HepG2 (cell line): Measurements from ENCODE around the gene TMED9. TPM values are rescaled to one million over a fixed set of nuclear protein-coding genes. Genes with fewer than 3 reads are reported as not detected.

Source experiments
- CEBPZ ChIP-seq: IDR thresholded peaks from 2 replicates; pipeline ENCODE4 v1.6.1; 2012; ENCODE audit warnings: low read length, improper control_type of control experiment
- NFIB ChIP-seq: sonication (generic); formaldehyde crosslinking; IDR thresholded peaks from 2 replicates; pipeline ENCODE4 v1.9.0; 2021; ENCODE audit warnings: missing genetic modification reagents, mild to moderate bottlenecking, borderline replicate concordance
- NONO ChIP-seq, 2 experiments: fragments of 450-650 bp in 1 of 2; sonication (generic) in 1 of 2; formaldehyde crosslinking in 1 of 2; IDR thresholded peaks in 1 of 2; conservative IDR thresholded peaks in 1 of 2; 2 replicates each; pipeline versions ENCODE4 v1.6.1 to v1.8.0; 2017 to 2022; ENCODE audit warnings: mild to moderate bottlenecking in 1 of 2, missing genetic modification reagents in 1 of 2, moderate library complexity in 1 of 2
- PITX1 ChIP-seq: sonication (generic); formaldehyde crosslinking; IDR thresholded peaks from 2 replicates; pipeline ENCODE4 v1.5.1; 2020; ENCODE audit warnings: mild to moderate bottlenecking, missing genetic modification reagents
- PRDM10 ChIP-seq: sonication (generic); formaldehyde crosslinking; IDR thresholded peaks from 2 replicates; pipeline ENCODE4 v1.4.0; 2020; ENCODE audit warnings: low read depth, missing genetic modification reagents
- SIX4 ChIP-seq: sonication (generic); formaldehyde crosslinking; IDR thresholded peaks from 2 replicates; pipeline ENCODE4 v1.4.0; 2020; ENCODE audit warnings: missing genetic modification reagents
- SOX13 ChIP-seq, 3 experiments: fragments of 450-650 bp in 1 of 3; sonication (generic) in 1 of 3; formaldehyde crosslinking in 1 of 3; IDR thresholded peaks in 2 of 3; conservative IDR thresholded peaks in 1 of 3; 2 replicates each; pipeline versions ENCODE4 v1.5.0 to v1.6.1; 2016 to 2020; ENCODE audit warnings: antibody characterized with exemption in 1 of 3, mild to moderate bottlenecking in 1 of 3, missing compliant biosample characterization in 1 of 3, missing genetic modification reagents in 1 of 3, moderate library complexity in 1 of 3
- THAP11 ChIP-seq: IDR thresholded peaks from 2 replicates; pipeline ENCODE4 v1.6.1; 2016; ENCODE audit warnings: missing biosample characterization, missing genetic modification reagents
- ZNF101 ChIP-seq: sonication (generic); formaldehyde crosslinking; IDR thresholded peaks from 2 replicates; pipeline ENCODE4 v1.4.0; 2020; ENCODE audit warnings: mild to moderate bottlenecking, low read depth, missing genetic modification reagents, borderline replicate concordance
- ZNF362 ChIP-seq: sonication (generic); formaldehyde crosslinking; IDR thresholded peaks from 2 replicates; pipeline ENCODE4 v1.4.0; 2020; ENCODE audit warnings: missing genetic modification reagents, mild to moderate bottlenecking, borderline replicate concordance
- ZNF512B ChIP-seq: sonication (generic); formaldehyde crosslinking; IDR thresholded peaks from 2 replicates; pipeline ENCODE4 v1.5.1; 2020; ENCODE audit warnings: missing genetic modification reagents, mild to moderate bottlenecking, borderline replicate concordance
- ZNF605 ChIP-seq: sonication (generic); formaldehyde crosslinking; IDR thresholded peaks from 2 replicates; pipeline ENCODE4 v1.8.0; 2022; ENCODE audit warnings: mild to moderate bottlenecking, missing genetic modification reagents
- ZNF792 ChIP-seq: IDR thresholded peaks from 2 replicates; pipeline ENCODE4 v1.6.1; 2016
- polyA plus RNA-seq, 8 experiments: library from polyadenylated mRNA; depleted of rRNA in 3 of 8; stranded (reverse) in 7 of 8; unstranded in 1 of 8; fragments of >200 nt; fragmentation: Illumina TruSeq in 4 of 8; extraction: Trizol in 4 of 8; gene quantifications; 2 replicates each; pipeline versions ENCODE4 v1.2.1 to v1.2.3, GENCODE V29; 2011 to 2016; ENCODE audit warnings: low read depth in 4 of 8, missing spikeins in 1 of 8, mixed read lengths in 1 of 8; ENCODE audit not compliant: insufficient read depth in 1 of 8
- total RNA-seq, 5 experiments: library from RNA; depleted of rRNA; stranded (reverse); fragments of >200 nt; fragmentation: Illumina TruSeq; extraction: Trizol; gene quantifications; 2 replicates each; pipeline ENCODE4 v1.2.3, GENCODE V29; 2016; ENCODE audit warnings: low read depth in 1 of 5
- TF ChIP-seq, protein P1 (sequence below): sonication (generic); formaldehyde crosslinking; IDR thresholded peaks from 2 replicates; pipeline ENCODE4 v1.4.0; 2020; ENCODE audit warnings: mild to moderate bottlenecking, missing genetic modification reagents

Gene TMED9
- total and polyA plus RNA-seq, 2 of the 13 experiments (the other 11 are each of a cell fraction or from before 2014, with no cell fraction given), result 161 to 350 TPM

GRCh38 chr5:177599731-177600507 lies 7.9 kb downstream of the TMED9 start, which contains the start of gene B4GALT7 (continued):
- TF ChIP-seq PRDM10 (CRISPR knock-in tag) (no peak), ZNF792 (CRISPR knock-in tag) (0 out of 2 replicates have a peak, but pooled peaks have one; percentile 58), SOX13 (IDR thresholded peaks at IDR 0.05) (no peak), SOX13 (CRISPR knock-in tag; conservative IDR thresholded peaks at IDR 0.05 in 1 of 2, IDR thresholded peaks at IDR 0.05 in 1 of 2) (peak in 1 of 2 experiments; percentile 27; a peak in 1 of 4 replicates), ZNF362 (CRISPR knock-in tag) (no peak), PITX1 (CRISPR knock-in tag) (0 out of 2 replicates have a peak, but pooled peaks have one; percentile 12), NONO (IDR thresholded peaks at IDR 0.05) (no peak), NONO (CRISPR knock-in tag; conservative IDR thresholded peaks at IDR 0.05) (peak; percentile 42; the same call in 1 of the 2 replicates), THAP11 (peak; percentile 95), ZNF605 (CRISPR knock-in tag) (peak; percentile 46; the same call in 1 of the 2 replicates), ZNF101 (CRISPR knock-in tag) (no peak), NFIB (CRISPR knock-in tag) (no peak), SIX4 (CRISPR knock-in tag) (0 out of 2 replicates have a peak, but pooled peaks have one; percentile 4), CEBPZ (no peak), ZNF512B (CRISPR knock-in tag) (no peak)
- TF ChIP-seq, protein P1, sequence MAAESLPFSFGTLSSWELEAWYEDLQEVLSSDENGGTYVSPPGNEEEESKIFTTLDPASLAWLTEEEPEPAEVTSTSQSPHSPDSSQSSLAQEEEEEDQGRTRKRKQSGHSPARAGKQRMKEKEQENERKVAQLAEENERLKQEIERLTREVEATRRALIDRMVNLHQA (CRISPR knock-in tag), result no peak
